ENCODE results near the gene HOXB7.

HOXB7 gene

GRCh38 chr17:48642059-48642842 lies 31.4 kb upstream of the HOXB7 start:
- Histone ChIP-seq H3K9ac (ENCODE audit: low read length) (no peak overlapping the region), H3K27me3 (ENCODE audit: low read depth, low read length) (peaks cover 20% of the 10 kb centered on the region), H3K9me3 (ENCODE audit: insufficient read depth, low read length) (no peaks in the 10 kb centered on the region), H3K27ac (ENCODE audit: low read length) (no peak overlapping the region), H3K4me3 (ENCODE audit: low read length) (no peak overlapping the region), H4K20me1 (ENCODE audit: insufficient read depth, low read length) (no peaks in the 10 kb centered on the region), H3K4me2 (ENCODE audit: low read length) (no peak overlapping the region), H3K36me3 (replicated peaks; ENCODE audit: low read depth, low read length) (no peaks in the 10 kb centered on the region), H2AFZ (ENCODE audit: low read depth, low read length) (no peak overlapping the region), H3K4me1 (ENCODE audit: low read length) (no peaks in the 10 kb centered on the region), H3K79me2 (ENCODE audit: low read length) (no peaks in the 10 kb centered on the region)
- no peak for TF ChIP-seq EZH2phosphoT487 (IDR thresholded peaks at IDR 0.05; ENCODE audit: low read depth)
- no peak for TF ChIP-seq CTCF (IDR thresholded peaks at IDR 0.05; ENCODE audit: low read depth, low read length)

- no peaks in the 10 kb centered on the region for H3K79me2 ChIP-seq (ENCODE audit: low read length)
- no peak overlapping the region for H3K4me2 ChIP-seq (ENCODE audit: low read length)
- peaks cover 23% of the 10 kb centered on the region for H3K27me3 ChIP-seq (ENCODE audit: low read depth, low read length)
- no peaks in the 10 kb centered on the region for H3K9me3 ChIP-seq (ENCODE audit: insufficient read depth, low read length)
- no peak overlapping the region for H3K9ac ChIP-seq (ENCODE audit: low read length)
- no peak for TF ChIP-seq EZH2phosphoT487 (IDR thresholded peaks at IDR 0.05; ENCODE audit: low read depth)
- no peak overlapping the region for H3K27ac ChIP-seq (ENCODE audit: low read length)
- H2AFZ ChIP-seq (ENCODE audit: low read depth, low read length): no peak overlapping the region
- H4K20me1 ChIP-seq (ENCODE audit: insufficient read depth, low read length): no peaks in the 10 kb centered on the region
- no peak overlapping the region for H3K4me3 ChIP-seq (ENCODE audit: low read length)
- no peaks in the 10 kb centered on the region for H3K36me3 ChIP-seq (replicated peaks; ENCODE audit: low read depth, low read length)
- H3K4me1 ChIP-seq (ENCODE audit: low read length): peaks cover 4% of the 10 kb centered on the region; the same call in 1 of the 2 replicates
These were observed 30.8 kb upstream of the HOXB7 start for GRCh38 chr17:48641541-48642058.

GRCh38 chr17:48640858-48641180 lies 30.0 kb upstream of the HOXB7 start:
- Histone ChIP-seq H3K9me3 (ENCODE audit: insufficient read depth, low read length) (no peaks in the 10 kb centered on the region), H3K4me3 (ENCODE audit: low read length) (no peak overlapping the region), H3K36me3 (replicated peaks; ENCODE audit: low read depth, low read length) (no peaks in the 10 kb centered on the region), H3K4me2 (ENCODE audit: low read length) (no peak overlapping the region), H2AFZ (ENCODE audit: low read depth, low read length) (no peak overlapping the region), H3K4me1 (ENCODE audit: low read length) (peaks cover 10% of the 10 kb centered on the region), H3K27ac (ENCODE audit: low read length) (no peak overlapping the region), H3K79me2 (ENCODE audit: low read length) (no peaks in the 10 kb centered on the region), H3K9ac (ENCODE audit: low read length) (no peak overlapping the region), H4K20me1 (ENCODE audit: insufficient read depth, low read length) (no peaks in the 10 kb centered on the region), H3K27me3 (ENCODE audit: low read depth, low read length) (peaks cover 23% of the 10 kb centered on the region)
- no peak for TF ChIP-seq EZH2phosphoT487 (IDR thresholded peaks at IDR 0.05; ENCODE audit: low read depth)
- TF ChIP-seq CTCF (IDR thresholded peaks at IDR 0.05; ENCODE audit: low read depth, low read length): no peak

GRCh38 chr17:48639982-48640857 lies 29.4 kb upstream of the HOXB7 start:
- no peak overlapping the region for H3K9ac ChIP-seq (ENCODE audit: low read length)
- no peaks in the 10 kb centered on the region for H4K20me1 ChIP-seq (ENCODE audit: insufficient read depth, low read length)
- no peaks in the 10 kb centered on the region for H3K36me3 ChIP-seq (replicated peaks; ENCODE audit: low read depth, low read length)
- no peak overlapping the region for H3K4me3 ChIP-seq (ENCODE audit: low read length)
- no peak for TF ChIP-seq EZH2phosphoT487 (IDR thresholded peaks at IDR 0.05; ENCODE audit: low read depth)
- TF ChIP-seq CTCF (IDR thresholded peaks at IDR 0.05; ENCODE audit: low read depth, low read length): no peak
- H3K79me2 ChIP-seq (ENCODE audit: low read length): no peaks in the 10 kb centered on the region
- H3K27me3 ChIP-seq (ENCODE audit: low read depth, low read length): peaks cover 23% of the 10 kb centered on the region
- no peak overlapping the region for H2AFZ ChIP-seq (ENCODE audit: low read depth, low read length)
- H3K9me3 ChIP-seq (ENCODE audit: insufficient read depth, low read length): no peaks in the 10 kb centered on the region
- no peak overlapping the region for H3K27ac ChIP-seq (ENCODE audit: low read length)
- peaks cover 16% of the 10 kb centered on the region for H3K4me1 ChIP-seq (ENCODE audit: low read length)
- H3K4me2 ChIP-seq (ENCODE audit: low read length): no peak overlapping the region

Data from OCI-LY3 (cell line).